Heart left ventricle (tissue), 11 donors: ENCODE measurements around the gene UMPS. TPM values are rescaled to one million over a fixed set of nuclear protein-coding genes. Genes with fewer than 3 reads are reported as not detected.

ENCODE experiments used
- microRNA counts, 2 donors: library from miRNA; unstranded; fragments of <30 nt; microRNA quantifications; one replicate each; lab custom pipeline; 2016
- microRNA-seq, 4 donors: library from miRNA; unstranded; fragments of <30 nt; microRNA quantifications; one replicate each; pipeline versions ENCODE4 to v1.2.0, GENCODE V29; 2017 to 2020
- polyA plus RNA-seq, 2 donors: library from polyadenylated mRNA; stranded (reverse); fragments of 200-250 nt; gene quantifications; one replicate each; pipeline ENCODE4 v1.2.3, GENCODE V29; 2013
- total RNA-seq, 9 donors: library from RNA; depleted of rRNA in 2 of 9; stranded (reverse); fragments of >200 nt in 2 of 9; fragmentation: NEBNext Ultra II Directional in 3 of 9; extraction: Animal tissue kit (Norgen Biotek cat#: 25700) in 3 of 9; gene quantifications; one replicate each; pipeline versions ENCODE4 v1.1.0 to v1.2.4, GENCODE V29; 2016 to 2023
- donor health status: ischemic (EF 13 %, LVEDD 7.1; RV severe dilation, severe dysfunction).
- donor health status: healthy with polysubstance abuse.
- donor health status: DM: no; HTN: yes; CAD: no.
- donor health status: DM: no; HTN: no; CAD: no.
- donor health status: ischemic (EF 25% LVEDD 5.7; RV mildly dilated, moderate dysfunction).
- donor health status: healthy.
- donor health status: DM: yes; HTN: yes; CAD: no.
- donor health status: PGD.
- donor health status: nonischemic (EF 23%, LVEDD 6.1; RV moderate dilation, normal function).

Gene UMPS
- total and polyA plus RNA-seq, 11 donors, result 2.3 to 15.9 (median 7.1) TPM

MicroRNAs within 50 kb of the gene (microRNA counts, 767-probe panel; counts per million panel counts)
- 0 to 71.6 counts per million in 2 donors for microRNA hsa-miR-544b (lab: Ali Mortazavi, UCI)

Small RNA genes lying within 50 kb of the gene (microRNA-seq; reads per million reads assigned to microRNA genes)
- 0 to 0.62 (median 0) reads per million in 4 donors for gene MIR544B

Other genes starting within 250 kb of the UMPS start
- gene ITGB5, start 156.9 kb downstream of the UMPS start, total RNA-seq, result 100 to 1,000 TPM in 8 of 9 donors, 10 to 100 TPM in 1; 96.3 to 223 (median 118) TPM
- 100 to 1,000 TPM in 1 of 2 donors, 10 to 100 TPM in 1; 23.1 to 159 TPM for gene ITGB5, start 156.9 kb downstream of the UMPS start, polyA plus RNA-seq
- gene MUC13, start 204.3 kb downstream of the UMPS start, total RNA-seq, result under 1 TPM in 1 of 9 donors, not detected in 8; 0.08 TPM
- gene MUC13, start 204.3 kb downstream of the UMPS start, polyA plus RNA-seq, result under 1 TPM in 1 of 2 donors, not detected in 1; 0.15 TPM